Panc1 (cell line): ENCODE results near the gene TNRC6B. TPM values are rescaled to one million over a fixed set of nuclear protein-coding genes. Genes with fewer than 3 reads are reported as not detected.

Experiments
- ATAC-seq: fragments of 200-7000 bp; cut with Tn5 transposase; 2 replicates; pipeline ENCODE4 v1.9.1; 2020; ENCODE audit warnings: mild to moderate bottlenecking, moderate library complexity
- BruUV-seq: library from RNA; stranded (reverse); fragments of 400-500 nt; replicated peaks from 2 replicates; lab custom pipeline; 2021; lab: Mats Ljungman, UMichigan
- CTCF ChIA-PET: fragments of 300-600 bp; sonication (Branson Sonifier 250); formaldehyde crosslinking; loops from one replicate; lab custom pipeline; 2022; ENCODE audit warnings: antibody characterized with exemption; lab: Charles Lee
- POLR2A ChIA-PET: fragments of 300-600 bp; sonication (Branson Sonifier 250); formaldehyde crosslinking; loops from one replicate; lab custom pipeline; 2022; ENCODE audit warnings: antibody characterized with exemption; lab: Charles Lee
- DNase-seq: peaks from one replicate; pipeline ENCODE4 v3.0.0-alpha.2; 2010; ENCODE audit warnings: low read depth, low spot score
- H3K27ac ChIP-seq: 2 replicates; pipeline ENCODE4 v1.5.1; 2011; ENCODE audit warnings: mild to moderate bottlenecking, low read length, inconsistent platforms
- H3K27me3 ChIP-seq: fragments of 200-500 bp; sonication (Bioruptor generic); 2 replicates; pipeline ENCODE4 v1.6.0; 2014; ENCODE audit warnings: low read length, inconsistent platforms; ENCODE audit not compliant: control insufficient read depth, insufficient read depth
- H3K36me3 ChIP-seq: fragments of 200-500 bp; sonication (Bioruptor generic); 2 replicates; pipeline ENCODE4 v1.5.1; 2014; ENCODE audit warnings: inconsistent platforms, mild to moderate bottlenecking, low read length, moderate library complexity; ENCODE audit not compliant: control insufficient read depth, insufficient read depth
- H3K4me1 ChIP-seq: 2 replicates; pipeline ENCODE4 v1.5.1; 2011; ENCODE audit warnings: inconsistent platforms, mild to moderate bottlenecking, low read length, moderate library complexity; ENCODE audit not compliant: control insufficient read depth, insufficient read depth
- H3K4me3 ChIP-seq, 2 experiments: 2 replicates each; pipeline ENCODE4 v1.5.1; 2011 to 2012; ENCODE audit warnings: low read depth in 2 of 2, low read length in 2 of 2, mild to moderate bottlenecking in 2 of 2, inconsistent platforms in 1 of 2, moderate library complexity in 1 of 2
- H3K9me3 ChIP-seq: fragments of 200-500 bp; sonication (Bioruptor generic); 2 replicates; pipeline ENCODE4 v1.5.1; 2014; ENCODE audit warnings: low read depth, mild to moderate bottlenecking, inconsistent platforms, low read length, moderate library complexity; ENCODE audit not compliant: control insufficient read depth, insufficient read depth
- CTCF ChIP-seq: fragments of 450-650 bp; IDR thresholded peaks from 2 replicates; pipeline ENCODE4 v1.5.1; 2017; ENCODE audit warnings: mild to moderate bottlenecking
- POLR2AphosphoS5 ChIP-seq: IDR thresholded peaks from 2 replicates; pipeline ENCODE4 v1.6.1; 2012; ENCODE audit warnings: mild to moderate bottlenecking, low read depth, low read length, moderate library complexity
- REST ChIP-seq, 2 experiments: IDR thresholded peaks; 2 replicates each; pipeline ENCODE4 v1.6.1; 2011 to 2012; ENCODE audit warnings: low read depth in 2 of 2, control low read depth in 1 of 2, low read length in 1 of 2, mild to moderate bottlenecking in 1 of 2, moderate library complexity in 1 of 2; ENCODE audit not compliant: insufficient read depth in 1 of 2
- SIN3A ChIP-seq: IDR thresholded peaks from 2 replicates; pipeline ENCODE4 v1.6.1; 2012; ENCODE audit warnings: low read depth, mild to moderate bottlenecking, low read length, moderate library complexity, borderline replicate concordance; ENCODE audit not compliant: insufficient read depth
- TCF7L2 ChIP-seq: IDR thresholded peaks from 2 replicates; pipeline ENCODE4 v1.6.1; 2011; ENCODE audit warnings: mild to moderate bottlenecking, low read depth, low read length, inconsistent platforms
- in situ Hi-C: cut with HindIII; loops from 2 replicates; pipeline ENCODE4 v1.10.0; 2016; ENCODE audit warnings: low sequenced_read_pairs, low pct_unique_long_range_greater_than_20kb
- intact Hi-C: fragments of 100-400 bp; cut with micrococcal nuclease; formaldehyde crosslinking; loops from one replicate; pipeline ENCODE4 v1.10.0; 2022; ENCODE audit not compliant: unreplicated experiment
- total RNA-seq: library from RNA; stranded (reverse); gene quantifications from one replicate; pipeline ENCODE4 v1.2.1, GENCODE V29; 2021; ENCODE audit not compliant: unreplicated experiment

Gene TNRC6B
- total RNA-seq, 1 experiment from 2014 or later = 30.7 TPM

GRCh38 chr22:40178417-40179409 is 988 bp downstream of the TNRC6B start:
- Histone ChIP-seq H3K4me3 (peak overlapping the region; percentile 90), H3K27ac (peak overlapping the region; percentile 98), H3K36me3 (peaks cover 5% of the 10 kb centered on the region; the same call in 1 of the 2 replicates), H3K27me3 (no peaks in the 10 kb centered on the region), H3K4me1 (peaks cover 35% of the 10 kb centered on the region), H3K9me3 (no peaks in the 10 kb centered on the region)
- TF ChIP-seq SIN3A = 0 out of 2 replicates have a peak, but pooled peaks have one; percentile 29
- TF ChIP-seq TCF7L2 = no peak
- intact Hi-C loops = no loop called here
- in situ Hi-C loops = no loop called here
- no peak for ATAC-seq
- ChIA-PET CTCF (no interaction called here), POLR2A (interaction anchor here (1.8 kb wide), 1 partner anchor 134 kb away, joined by 9 read pairs; no protein-coding TSS in a partner anchor)
- no peak for DNase-seq
- BruUV-seq = no TSS peak

DNA sequence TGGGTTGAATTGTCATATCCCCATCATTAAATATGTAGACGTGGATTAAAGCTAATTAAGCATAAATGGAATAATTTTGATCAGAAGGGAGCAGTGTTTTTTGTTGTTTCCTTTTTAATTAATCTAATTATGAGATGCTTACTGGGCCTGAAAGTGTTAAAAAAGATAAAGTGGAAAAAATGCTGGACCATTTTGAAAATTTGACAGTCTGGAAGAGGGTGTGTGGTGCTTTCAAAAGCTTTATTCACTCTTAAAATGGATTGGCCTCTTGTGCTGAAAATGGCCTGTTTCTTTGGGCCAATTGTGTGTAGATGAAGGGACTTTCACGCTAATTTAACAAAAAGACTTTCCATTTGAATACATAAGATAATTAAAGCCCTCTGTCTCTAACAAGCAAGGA is 1.8 kb downstream of the TNRC6B start:
- TF ChIP-seq CTCF = no peak
- no peak for TF ChIP-seq SIN3A
- TF ChIP-seq TCF7L2 = no peak
- no peak for TF ChIP-seq POLR2AphosphoS5
- TF ChIP-seq REST (IDR thresholded peaks at IDR 0.05; ENCODE audit: insufficient read depth in 1 of 2, low read depth in 2 of 2, low read length in 1 of 2) = no peak
- intact Hi-C loops = no loop called here
- DNase-seq = no peak
- in situ Hi-C loops = no loop called here
- no peaks in the 10 kb centered on the region for H3K9me3 ChIP-seq
- peaks cover 5% of the 10 kb centered on the region; the same call in 1 of the 2 replicates for H3K36me3 ChIP-seq
- peak overlapping the region; percentile 98 for H3K27ac ChIP-seq
- peaks cover 35% of the 10 kb centered on the region for H3K4me1 ChIP-seq
- no TSS peak for BruUV-seq
- ChIA-PET CTCF (no interaction called here), POLR2A (no interaction called here)
- no peaks in the 10 kb centered on the region for H3K27me3 ChIP-seq
- H3K4me3 ChIP-seq = peak overlapping the region; percentile 90
- ATAC-seq = no peak
